H9 (cell line): ENCODE results near the gene VSTM2L. TPM values are rescaled to one million over a fixed set of nuclear protein-coding genes. Genes with fewer than 3 reads are reported as not detected.

ENCODE experiments used
- DNase-seq: peaks from one replicate; pipeline ENCODE4 v3.0.0-alpha.2; 2017
- H2AFZ ChIP-seq: one replicate; pipeline ENCODE4 v1.6.1; 2013; ENCODE audit warnings: mild to moderate bottlenecking, low read length, control low read depth, moderate library complexity
- H2AK5ac ChIP-seq: 2 replicates; pipeline ENCODE4 v1.6.1; 2013; ENCODE audit warnings: low read length, control low read depth, mixed read lengths; ENCODE audit not compliant: insufficient read length
- H2BK120ac ChIP-seq: one replicate; pipeline ENCODE4 v1.6.1; 2013; ENCODE audit warnings: low read depth, mild to moderate bottlenecking, low read length, control low read depth, inconsistent platforms; ENCODE audit not compliant: poor library complexity, severe bottlenecking
- H2BK12ac ChIP-seq: 2 replicates; pipeline ENCODE4 v1.6.1; 2013; ENCODE audit warnings: low read length, control low read depth, mixed read lengths, low read depth; ENCODE audit not compliant: insufficient read length
- H2BK15ac ChIP-seq: 2 replicates; pipeline ENCODE4 v1.6.1; 2013; ENCODE audit warnings: low read depth, low read length, control low read depth
- H2BK20ac ChIP-seq: one replicate; pipeline ENCODE4 v1.6.1; 2013; ENCODE audit warnings: low read depth, mild to moderate bottlenecking, low read length, control low read depth, inconsistent platforms; ENCODE audit not compliant: poor library complexity, severe bottlenecking
- H2BK5ac ChIP-seq: 2 replicates; pipeline ENCODE4 v1.6.1; 2013; ENCODE audit warnings: low read length, control low read depth, mixed read lengths; ENCODE audit not compliant: insufficient read length
- H3K14ac ChIP-seq: 2 replicates; pipeline ENCODE4 v1.6.1; 2013; ENCODE audit warnings: low read length, control low read depth; ENCODE audit not compliant: insufficient read depth
- H3K18ac ChIP-seq: 2 replicates; pipeline ENCODE4 v1.6.1; 2013; ENCODE audit warnings: low read depth, mild to moderate bottlenecking, mixed read lengths, low read length, control low read depth; ENCODE audit not compliant: insufficient read length
- H3K23ac ChIP-seq: 2 replicates; pipeline ENCODE4 v1.6.1; 2013; ENCODE audit warnings: low read length, control low read depth, mixed read lengths, low read depth; ENCODE audit not compliant: insufficient read length
- H3K23me2 ChIP-seq: 2 replicates; pipeline ENCODE4 v1.6.1; 2013; ENCODE audit warnings: low read depth, mild to moderate bottlenecking, mixed read lengths, low read length, control low read depth; ENCODE audit not compliant: insufficient read length, poor library complexity, severe bottlenecking
- H3K27ac ChIP-seq: 2 replicates; pipeline ENCODE4 v1.5.1; 2013; ENCODE audit warnings: low read length, control low read depth, mixed read lengths, low read depth; ENCODE audit not compliant: insufficient read length
- H3K27me3 ChIP-seq: 2 replicates; pipeline ENCODE4 v1.6.1; 2013; ENCODE audit warnings: low read length, control low read depth, inconsistent platforms; ENCODE audit not compliant: insufficient read depth
- H3K4ac ChIP-seq: 2 replicates; pipeline ENCODE4 v1.6.1; 2013; ENCODE audit warnings: low read depth, mild to moderate bottlenecking, control low read depth, inconsistent platforms, low read length, moderate library complexity
- H3K4me1 ChIP-seq: 2 replicates; pipeline ENCODE4 v1.6.1; 2013; ENCODE audit warnings: low read length, control low read depth, inconsistent platforms; ENCODE audit not compliant: insufficient read depth
- H3K4me2 ChIP-seq: 2 replicates; pipeline ENCODE4 v1.6.1; 2013; ENCODE audit warnings: low read length, control low read depth, mixed read lengths; ENCODE audit not compliant: insufficient read length, insufficient read depth
- H3K56ac ChIP-seq: 2 replicates; pipeline ENCODE4 v1.6.1; 2013; ENCODE audit warnings: low read depth, mild to moderate bottlenecking, mixed read lengths, low read length, control low read depth; ENCODE audit not compliant: insufficient read length
- H3K79me1 ChIP-seq: 2 replicates; pipeline ENCODE4 v1.6.1; 2013; ENCODE audit warnings: low read depth, mild to moderate bottlenecking, moderate library complexity, low read length, control low read depth, inconsistent platforms; ENCODE audit not compliant: insufficient read depth, poor library complexity, severe bottlenecking
- H3K79me2 ChIP-seq: 2 replicates; pipeline ENCODE4 v1.6.1; 2013; ENCODE audit warnings: low read length, control low read depth, inconsistent platforms; ENCODE audit not compliant: insufficient read depth
- H3K9ac ChIP-seq: 2 replicates; pipeline ENCODE4 v1.6.1; 2013; ENCODE audit warnings: low read length, control low read depth, mixed read lengths; ENCODE audit not compliant: insufficient read length; ENCODE audit errors: extremely low read depth
- H3K9me3 ChIP-seq: one replicate; pipeline ENCODE4 v1.6.1; 2013; ENCODE audit warnings: low read depth, low read length, inconsistent platforms; ENCODE audit not compliant: control insufficient read depth
- H3T11ph ChIP-seq: one replicate; pipeline ENCODE4 v1.6.1; 2013; ENCODE audit warnings: mild to moderate bottlenecking, low read length, control low read depth, inconsistent platforms
- H4K20me1 ChIP-seq: one replicate; pipeline ENCODE4 v1.6.1; 2013; ENCODE audit not compliant: control insufficient read depth, insufficient read length, insufficient read depth
- H4K5ac ChIP-seq: 2 replicates; pipeline ENCODE4 v1.6.1; 2013; ENCODE audit warnings: low read depth, mild to moderate bottlenecking, mixed read lengths, low read length, control low read depth; ENCODE audit not compliant: insufficient read length
- H4K8ac ChIP-seq: replicated peaks from 2 replicates; pipeline ENCODE4 v1.6.1; 2013; ENCODE audit warnings: low read length, control low read depth, mixed read lengths, low read depth; ENCODE audit not compliant: insufficient read length
- H4K91ac ChIP-seq: 2 replicates; pipeline ENCODE4 v1.6.1; 2013; ENCODE audit warnings: low read depth, mild to moderate bottlenecking, moderate library complexity, mixed read lengths, low read length, control low read depth; ENCODE audit not compliant: insufficient read length
- H3K27ac Mint-ChIP-seq, 3 experiments: 2 replicates in 2 of 3; 3 replicates in 1 of 3; pipeline ENCODE4 v1.8.0; 2020 to 2021; ENCODE audit warnings: mixed read lengths in 3 of 3, mild to moderate bottlenecking in 1 of 3, moderate library complexity in 1 of 3
- H3K27me3 Mint-ChIP-seq: 2 replicates; pipeline ENCODE4 v1.8.0; 2021; ENCODE audit warnings: low read depth, mild to moderate bottlenecking, moderate library complexity, mixed read lengths
- H3K36me3 Mint-ChIP-seq, 3 experiments: 2 replicates in 2 of 3; 3 replicates in 1 of 3; pipeline ENCODE4 v1.8.0; 2020 to 2021; ENCODE audit warnings: low read depth in 3 of 3, mixed read lengths in 3 of 3; ENCODE audit not compliant: insufficient read depth in 1 of 3
- H3K4me1 Mint-ChIP-seq, 2 experiments: 2 replicates each; pipeline ENCODE4 v1.8.0; 2020; ENCODE audit warnings: mixed read lengths in 2 of 2
- H3K4me3 Mint-ChIP-seq, 2 experiments: 2 replicates in 1 of 2; 3 replicates in 1 of 2; pipeline ENCODE4 v1.8.0; 2020 to 2021; ENCODE audit warnings: mild to moderate bottlenecking in 2 of 2, mixed read lengths in 2 of 2, moderate library complexity in 1 of 2
- H3K9me3 Mint-ChIP-seq, 2 experiments: 2 replicates in 1 of 2; 3 replicates in 1 of 2; pipeline ENCODE4 v1.8.0; 2020; ENCODE audit warnings: mild to moderate bottlenecking in 2 of 2, mixed read lengths in 2 of 2, moderate library complexity in 1 of 2
- CTCF ChIP-seq: fragments of 200-600 bp; sonication (generic); conservative IDR thresholded peaks from 3 replicates; pipeline ENCODE4 v1.8.0; 2021; ENCODE audit warnings: antibody characterized with exemption, mild to moderate bottlenecking
- WGBS: extraction: QIAGEN DNeasy Blood & Tissue Kit; methylation state at CpG from one replicate; pipeline ENCODE4 v1.1.7; 2013; ENCODE audit warnings: missing lambda C conversion rate, low lambda C conversion rate, mixed read lengths; ENCODE audit not compliant: insufficient read length; ENCODE audit errors: extremely low coverage; 5-methylcytosine and 5-hydroxymethylcytosine counted together
- total RNA-seq: library from RNA; stranded (reverse); gene quantifications from 2 replicates; pipeline ENCODE4 v1.2.1, GENCODE V29; 2021

VSTM2L gene
- total RNA-seq, 1 experiment from 2014 or later = 2.1 TPM

DNA sequence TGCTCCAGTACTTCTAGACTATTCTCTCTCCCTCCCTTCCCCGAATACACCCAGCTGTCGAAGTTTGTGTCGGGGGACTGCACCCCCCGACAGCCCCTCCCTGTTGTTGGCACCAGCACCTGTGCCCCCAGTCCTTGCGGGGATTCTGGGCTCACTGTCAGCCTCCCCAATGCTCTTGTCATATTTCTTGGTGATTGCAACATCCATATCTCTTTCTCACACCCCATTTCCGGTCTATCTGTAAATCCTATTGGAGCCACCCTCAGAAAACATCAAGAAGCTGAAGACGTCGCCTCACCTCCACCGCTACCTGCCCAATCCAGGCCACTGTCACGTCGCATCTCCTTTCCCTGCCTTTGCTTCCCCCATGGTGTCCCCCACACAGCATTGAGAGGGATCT is 32.6 kb upstream of the VSTM2L start:
- Histone ChIP-seq H3K14ac (no peak overlapping the region), H3K23me2 (no peaks in the 10 kb centered on the region), H2BK5ac (no peak overlapping the region), H2AK5ac (no peak overlapping the region), H4K8ac (no peak overlapping the region), H3K27me3 (no peaks in the 10 kb centered on the region), H3K79me2 (no peaks in the 10 kb centered on the region), H4K20me1 (peaks cover 3% of the 10 kb centered on the region), H3K56ac (no peak overlapping the region), H2BK120ac (no peak overlapping the region), H2AFZ (no peak overlapping the region), H4K5ac (no peak overlapping the region), H3K79me1 (no peaks in the 10 kb centered on the region), H3K4me2 (no peak overlapping the region), H3K18ac (no peak overlapping the region), H3T11ph (no peak overlapping the region), H2BK15ac (no peak overlapping the region), H3K9ac (no peak overlapping the region), H2BK12ac (no peak overlapping the region), H3K4ac (no peak overlapping the region), H3K4me1 (peaks cover 5% of the 10 kb centered on the region; the same call in 1 of the 2 replicates), H4K91ac (no peak overlapping the region), H2BK20ac (no peak overlapping the region), H3K9me3 (no peaks in the 10 kb centered on the region), H3K27ac (no peak overlapping the region), H3K23ac (no peak overlapping the region)
- TF ChIP-seq CTCF = no peak
- Mint-ChIP-seq H3K36me3 (peaks cover 8 to 25% (median 16%) of the 10 kb centered on the region in 3 experiments; a peak in 5 of 7 replicates), H3K27me3 (no peaks in the 10 kb centered on the region; the same call in none of the 2 replicates), H3K9me3 (no peaks in the 10 kb centered on the region), H3K4me1 (peaks cover 24 to 27% of the 10 kb centered on the region in 2 experiments), H3K27ac (peak overlapping the region in 2 of 3 experiments; percentile 57 to 78; a peak in 3 of 7 replicates), H3K4me3 (no peak overlapping the region; a peak in 1 of 5 replicates)
- DNase-seq = no peak
- WGBS = no CpG with 5 or more reads among the region's 11 CpGs
